Endothelial cell of umbilical vein (primary cell): ENCODE data around the gene SAP25. TPM values are rescaled to one million over a fixed set of nuclear protein-coding genes. Genes with fewer than 3 reads are reported as not detected.

Source experiments
- BruUV-seq: library from RNA; stranded (reverse); fragments of 400-500 nt; replicated peaks from 2 replicates; lab custom pipeline; 2021; lab: Mats Ljungman, UMichigan
- CTCF ChIA-PET: fragments of 300-600, 350-600 bp; sonication (Branson Sonifier 250); formaldehyde crosslinking; loops from one replicate; lab custom pipeline; 2021; ENCODE audit warnings: antibody characterized with exemption, inconsistent platforms; lab: Charles Lee
- POLR2A ChIA-PET: fragments of 300-600, 350-600 bp; sonication (Branson Sonifier 250); formaldehyde crosslinking; loops from one replicate; lab custom pipeline; 2021; ENCODE audit warnings: antibody characterized with exemption, inconsistent platforms; lab: Charles Lee
- DNase-seq: peaks from one replicate; pipeline ENCODE4 v3.0.0-alpha.2; 2011; ENCODE audit warnings: low read depth, low spot score
- FAIRE-seq: peaks from 2 replicates; lab custom pipeline; 2011; peaks lifted over from hg19 to GRCh38; lab: Jason Lieb, UNC
- H2AFZ ChIP-seq: 2 replicates; pipeline ENCODE4 v1.6.0; 2012; ENCODE audit warnings: low read depth, low read length, control low read depth, inconsistent platforms
- H3K27ac ChIP-seq: 2 replicates; pipeline ENCODE4 v1.5.1; 2011; ENCODE audit warnings: low read depth, mild to moderate bottlenecking, control low read depth, low read length, moderate library complexity; ENCODE audit not compliant: insufficient read depth
- H3K27me3 ChIP-seq, 2 experiments: 2 replicates each; pipeline versions ENCODE4 v1.6.0 to v1.6.1; 2011; ENCODE audit warnings: low read length in 2 of 2, mixed read lengths in 1 of 2; ENCODE audit not compliant: control insufficient read depth in 2 of 2, insufficient read depth in 2 of 2
- H3K36me3 ChIP-seq, 2 experiments: 2 replicates in 1 of 2; 3 replicates in 1 of 2; pipeline ENCODE4 v1.5.1; 2011; ENCODE audit warnings: low read length in 2 of 2, mild to moderate bottlenecking in 1 of 2, moderate library complexity in 1 of 2; ENCODE audit not compliant: control insufficient read depth in 2 of 2, insufficient read depth in 2 of 2; ENCODE audit errors: extremely low read depth in 1 of 2
- H3K4me1 ChIP-seq: 3 replicates; pipeline ENCODE4 v1.5.1; 2011; ENCODE audit warnings: mild to moderate bottlenecking, low read length; ENCODE audit not compliant: control insufficient read depth, insufficient read depth; ENCODE audit errors: extremely low read depth
- H3K4me2 ChIP-seq: 2 replicates; pipeline ENCODE4 v1.6.1; 2011; ENCODE audit warnings: low read length, control low read depth, mixed read lengths; ENCODE audit not compliant: insufficient read depth
- H3K4me3 ChIP-seq, 3 experiments: fragments of 200-600 bp in 1 of 3; sonication (generic), shearing (Covaris generic) in 1 of 3; replicated peaks in 1 of 3; 2 replicates each; pipeline ENCODE4 v1.5.1; 2011 to 2016; ENCODE audit warnings: control low read depth in 3 of 3, low read length in 3 of 3, mild to moderate bottlenecking in 2 of 3, inconsistent platforms in 1 of 3, low read depth in 1 of 3, moderate library complexity in 1 of 3; ENCODE audit not compliant: insufficient read depth in 1 of 3
- H3K79me2 ChIP-seq: 2 replicates; pipeline ENCODE4 v1.6.0; 2012; ENCODE audit warnings: low read length, inconsistent platforms; ENCODE audit not compliant: control insufficient read depth, insufficient read depth
- H3K9ac ChIP-seq: replicated peaks from 2 replicates; pipeline ENCODE3; 2011; ENCODE audit warnings: low read length, control low read depth; ENCODE audit not compliant: insufficient read depth; ENCODE audit errors: extremely low read depth
- H3K9me1 ChIP-seq: replicated peaks from 3 replicates; pipeline ENCODE4 v1.6.0; 2011; ENCODE audit warnings: mild to moderate bottlenecking, low read length; ENCODE audit not compliant: control insufficient read depth, insufficient read depth; ENCODE audit errors: extremely low read depth
- H3K9me3 ChIP-seq: replicated peaks from 2 replicates; pipeline ENCODE4 v1.5.1; 2012; ENCODE audit warnings: low read length, inconsistent platforms; ENCODE audit not compliant: control insufficient read depth, insufficient read depth
- H4K20me1 ChIP-seq: replicated peaks from 2 replicates; pipeline ENCODE3; 2011; ENCODE audit warnings: mild to moderate bottlenecking, low read length; ENCODE audit not compliant: control insufficient read depth, insufficient read depth; ENCODE audit errors: extremely low read depth
- EZH2 ChIP-seq: IDR thresholded peaks from 2 replicates; pipeline ENCODE4 v1.6.1; 2012; ENCODE audit warnings: borderline replicate concordance, low read depth, mild to moderate bottlenecking, moderate library complexity, low read length, inconsistent platforms; ENCODE audit not compliant: severe bottlenecking
- FOS ChIP-seq: IDR thresholded peaks from 2 replicates; pipeline ENCODE4 v1.6.1; 2011; ENCODE audit warnings: mild to moderate bottlenecking, low read length, moderate library complexity, borderline replicate concordance; ENCODE audit not compliant: insufficient read depth
- GATA2 ChIP-seq: IDR thresholded peaks from 2 replicates; pipeline ENCODE4 v1.7.0; 2011; ENCODE audit warnings: low read depth, mild to moderate bottlenecking, moderate library complexity, mixed read lengths, low read length; ENCODE audit not compliant: insufficient read length, insufficient read depth
- JUN ChIP-seq: IDR thresholded peaks from 2 replicates; pipeline ENCODE4 v1.6.1; 2011; ENCODE audit warnings: borderline replicate concordance, low read depth; ENCODE audit not compliant: insufficient read length, insufficient read depth
- MAX ChIP-seq: IDR thresholded peaks from 2 replicates; pipeline ENCODE4 v1.6.1; 2011; ENCODE audit not compliant: insufficient read depth, insufficient read length
- MYC ChIP-seq: IDR thresholded peaks from one replicate; pipeline ENCODE4 v1.6.1; 2011; ENCODE audit warnings: mild to moderate bottlenecking, low read depth, low read length
- POLR2A ChIP-seq: IDR thresholded peaks from 2 replicates; pipeline ENCODE4 v1.6.1; 2012; ENCODE audit warnings: low read depth, mild to moderate bottlenecking, control low read depth, low read length
- POLR2AphosphoS5 ChIP-seq: IDR thresholded peaks from 2 replicates; pipeline ENCODE4 v1.6.1; 2012; ENCODE audit warnings: low read depth, mild to moderate bottlenecking, control low read depth, low read length, moderate library complexity; ENCODE audit not compliant: insufficient read depth
- dilution Hi-C: fragments of 300-500 bp; cut with MboI; formaldehyde crosslinking; loops from one replicate; pipeline ENCODE4 v1.15.0; 2019; ENCODE audit warnings: low sequenced_read_pairs; ENCODE audit not compliant: extremely low pct_ligation_motif_present
- intact Hi-C: fragments of 100-400 bp; cut with micrococcal nuclease; formaldehyde crosslinking; loops from one replicate; pipeline ENCODE4 v1.10.0; 2022
- polyA plus RNA-seq, 4 experiments: library from polyadenylated mRNA; depleted of rRNA in 3 of 4; stranded (reverse) in 3 of 4; unstranded in 1 of 4; fragments of >200 nt; gene quantifications; 2 replicates each; pipeline versions ENCODE4 v1.2.1 to v1.2.3, GENCODE V29; 2011 to 2012; ENCODE audit warnings: missing spikeins in 1 of 4
- total RNA-seq: library from RNA; stranded (reverse); gene quantifications from 2 replicates; pipeline ENCODE4 v1.2.3, GENCODE V29; 2021
- TF ChIP-seq, protein P1 (sequence below), 2 donors: IDR thresholded peaks; 1 replicate in 1 of 2; 2 replicates in 1 of 2; pipeline ENCODE4 v1.5.1; 2011; ENCODE audit warnings: low read length in 2 of 2, mild to moderate bottlenecking in 2 of 2, moderate library complexity in 2 of 2, control low read depth in 1 of 2, inconsistent platforms in 1 of 2, low read depth in 1 of 2; ENCODE audit not compliant: insufficient read depth in 1 of 2; ENCODE audit errors: extremely low read depth in 1 of 2

SAP25 gene
- total and polyA plus RNA-seq, 2 donors (not counting 3 experiments of a cell fraction or from before 2014, with no cell fraction given), result 3.2 TPM

DNA sequence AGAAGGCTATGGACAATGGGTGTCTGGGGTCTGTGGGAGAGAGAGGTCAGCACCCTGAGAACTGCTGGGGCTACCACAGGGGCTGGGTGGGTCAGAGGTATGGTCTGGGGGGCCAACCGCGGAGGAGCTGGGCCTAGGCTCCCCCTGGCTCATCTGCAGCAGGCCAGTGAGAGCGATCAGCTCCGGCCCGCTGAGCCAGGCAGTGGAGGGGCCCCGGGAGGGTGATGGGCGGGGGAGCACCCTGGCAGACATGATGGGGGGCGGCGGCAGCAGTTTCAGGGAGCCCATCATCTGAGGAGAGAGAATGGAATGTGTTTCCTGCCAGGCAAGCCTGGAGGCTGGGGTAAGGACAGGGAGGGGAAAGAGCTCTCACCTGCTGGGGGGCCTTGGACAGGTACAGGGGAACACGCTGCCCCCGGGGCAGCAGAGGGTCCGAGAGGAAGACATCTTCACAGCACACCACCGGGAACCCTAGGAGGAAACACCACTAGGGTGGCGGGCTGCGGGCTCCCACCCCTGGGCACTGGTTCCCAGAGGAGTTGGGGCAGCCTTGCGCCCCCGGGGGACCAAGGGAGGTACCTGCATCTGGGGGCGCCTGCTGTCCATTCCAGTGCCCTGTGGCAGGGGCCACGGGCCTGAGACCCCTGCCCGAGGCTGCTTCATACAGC is 1.3 kb downstream of the SAP25 start:
- no peak overlapping the region for H3K27ac ChIP-seq
- no peak overlapping the region for H3K4me3 ChIP-seq
- H3K27me3 ChIP-seq, result no peaks in the 10 kb centered on the region
- H2AFZ ChIP-seq, result no peak overlapping the region
- TF ChIP-seq MAX, result no peak
- TF ChIP-seq GATA2, result no peak
- DNase-seq (no peak), FAIRE-seq (no peak)
- intact Hi-C loops, result no loop called here
- CTCF ChIA-PET, result interaction anchor here (0.9 to 1.3 kb wide), 2 partner anchors 9 to 13 kb away, joined by 3 to 4 read pairs; no protein-coding TSS in a partner anchor
- POLR2A ChIA-PET, result interaction anchor here (0.5 kb wide), 1 partner anchor 163 kb away, joined by 3 read pairs; no protein-coding TSS in a partner anchor
- peaks cover 11% of the 10 kb centered on the region for H3K4me1 ChIP-seq
- H3K9me3 ChIP-seq, result no peaks in the 10 kb centered on the region
- no peaks in the 10 kb centered on the region for H4K20me1 ChIP-seq
- dilution Hi-C loops, result no loop called here
- no peak overlapping the region for H3K9ac ChIP-seq
- H3K9me1 ChIP-seq, result no peaks in the 10 kb centered on the region
- BruUV-seq, result no TSS peak
- H3K79me2 ChIP-seq, result no peaks in the 10 kb centered on the region
- no peak overlapping the region for H3K4me2 ChIP-seq
- peaks cover 0 to 23% of the 10 kb centered on the region in 2 experiments for H3K36me3 ChIP-seq

GRCh38 chr7:100571829-100572116 is 1.9 kb downstream of the SAP25 start:
- POLR2A ChIA-PET, result interaction anchor here (0.6 to 1.8 kb wide), 3 partner anchors 13 to 82 kb away, joined by 4 to 13 read pairs (median 5); partner anchors contain the start of genes FBXO24 and LRCH4
- TF ChIP-seq POLR2A, result no peak
- no peak for TF ChIP-seq MYC
- no peak for TF ChIP-seq MAX
- no peak for TF ChIP-seq EZH2
- no peak for TF ChIP-seq JUN
- TF ChIP-seq POLR2AphosphoS5, result no peak
- TF ChIP-seq, protein P1, sequence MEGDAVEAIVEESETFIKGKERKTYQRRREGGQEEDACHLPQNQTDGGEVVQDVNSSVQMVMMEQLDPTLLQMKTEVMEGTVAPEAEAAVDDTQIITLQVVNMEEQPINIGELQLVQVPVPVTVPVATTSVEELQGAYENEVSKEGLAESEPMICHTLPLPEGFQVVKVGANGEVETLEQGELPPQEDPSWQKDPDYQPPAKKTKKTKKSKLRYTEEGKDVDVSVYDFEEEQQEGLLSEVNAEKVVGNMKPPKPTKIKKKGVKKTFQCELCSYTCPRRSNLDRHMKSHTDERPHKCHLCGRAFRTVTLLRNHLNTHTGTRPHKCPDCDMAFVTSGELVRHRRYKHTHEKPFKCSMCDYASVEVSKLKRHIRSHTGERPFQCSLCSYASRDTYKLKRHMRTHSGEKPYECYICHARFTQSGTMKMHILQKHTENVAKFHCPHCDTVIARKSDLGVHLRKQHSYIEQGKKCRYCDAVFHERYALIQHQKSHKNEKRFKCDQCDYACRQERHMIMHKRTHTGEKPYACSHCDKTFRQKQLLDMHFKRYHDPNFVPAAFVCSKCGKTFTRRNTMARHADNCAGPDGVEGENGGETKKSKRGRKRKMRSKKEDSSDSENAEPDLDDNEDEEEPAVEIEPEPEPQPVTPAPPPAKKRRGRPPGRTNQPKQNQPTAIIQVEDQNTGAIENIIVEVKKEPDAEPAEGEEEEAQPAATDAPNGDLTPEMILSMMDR (IDR thresholded peaks at IDR 0.05; ENCODE audit: extremely low read depth in 1 of 2, insufficient read depth in 1 of 2, low read depth in 1 of 2, low read length in 2 of 2), result no peak
- no peak for TF ChIP-seq GATA2
- TF ChIP-seq FOS, result no peak
- H3K4me2 ChIP-seq, result no peak overlapping the region

More at GRCh38 chr7:100571829-100572116, 1.9 kb downstream of the SAP25 start:
- Histone ChIP-seq H3K79me2 (no peaks in the 10 kb centered on the region), H3K4me1 (peaks cover 11% of the 10 kb centered on the region), H3K9me3 (no peaks in the 10 kb centered on the region), H2AFZ (no peak overlapping the region), H3K9ac (no peak overlapping the region), H3K27me3 (no peaks in the 10 kb centered on the region), H3K9me1 (no peaks in the 10 kb centered on the region), H4K20me1 (no peaks in the 10 kb centered on the region), H3K36me3 (peaks cover 0 to 17% of the 10 kb centered on the region in 2 experiments), H3K4me3 (no peak overlapping the region), H3K27ac (no peak overlapping the region)
- DNase-seq, result no peak
- dilution Hi-C loops, result no loop called here
- no TSS peak for BruUV-seq
- CTCF ChIA-PET, result interaction anchor here (0.7 to 1.9 kb wide), 4 partner anchors 9 to 17 kb away, joined by 3 to 10 read pairs (median 6); no protein-coding TSS in a partner anchor
- no peak for FAIRE-seq
- intact Hi-C loops, result no loop called here
